ENCODE results near the gene MYO18B.

Gene MYO18B

DNA sequence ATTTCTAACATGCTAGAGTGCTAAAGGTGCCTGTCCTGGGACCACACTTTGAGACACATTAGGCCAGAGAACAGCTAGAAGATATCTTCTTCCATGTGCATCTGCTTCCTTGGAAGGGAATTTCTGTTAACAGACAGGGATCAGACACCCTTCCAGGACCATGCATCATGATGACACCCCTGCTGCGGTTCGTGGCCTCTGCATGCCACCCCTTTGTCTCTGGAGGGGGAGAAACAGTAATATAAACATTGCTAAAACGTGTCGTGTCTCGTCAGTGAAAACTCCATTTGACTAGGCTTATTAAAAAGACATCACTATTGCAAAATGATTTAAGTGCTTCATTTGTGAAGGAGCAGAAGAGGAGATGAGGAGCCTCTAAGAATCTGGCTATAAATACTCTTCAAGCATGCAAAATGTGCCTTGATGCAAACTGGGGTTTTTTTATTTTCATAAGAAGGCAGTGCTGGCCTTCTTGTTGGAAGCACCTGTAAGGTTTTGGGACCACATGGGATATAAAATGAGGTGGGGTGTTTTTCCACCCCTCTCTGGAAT lies 141.6 kb downstream of the MYO18B start:
- TF ChIP-seq, protein P1, sequence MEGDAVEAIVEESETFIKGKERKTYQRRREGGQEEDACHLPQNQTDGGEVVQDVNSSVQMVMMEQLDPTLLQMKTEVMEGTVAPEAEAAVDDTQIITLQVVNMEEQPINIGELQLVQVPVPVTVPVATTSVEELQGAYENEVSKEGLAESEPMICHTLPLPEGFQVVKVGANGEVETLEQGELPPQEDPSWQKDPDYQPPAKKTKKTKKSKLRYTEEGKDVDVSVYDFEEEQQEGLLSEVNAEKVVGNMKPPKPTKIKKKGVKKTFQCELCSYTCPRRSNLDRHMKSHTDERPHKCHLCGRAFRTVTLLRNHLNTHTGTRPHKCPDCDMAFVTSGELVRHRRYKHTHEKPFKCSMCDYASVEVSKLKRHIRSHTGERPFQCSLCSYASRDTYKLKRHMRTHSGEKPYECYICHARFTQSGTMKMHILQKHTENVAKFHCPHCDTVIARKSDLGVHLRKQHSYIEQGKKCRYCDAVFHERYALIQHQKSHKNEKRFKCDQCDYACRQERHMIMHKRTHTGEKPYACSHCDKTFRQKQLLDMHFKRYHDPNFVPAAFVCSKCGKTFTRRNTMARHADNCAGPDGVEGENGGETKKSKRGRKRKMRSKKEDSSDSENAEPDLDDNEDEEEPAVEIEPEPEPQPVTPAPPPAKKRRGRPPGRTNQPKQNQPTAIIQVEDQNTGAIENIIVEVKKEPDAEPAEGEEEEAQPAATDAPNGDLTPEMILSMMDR (IDR thresholded peaks at IDR 0.05; ENCODE audit: low read length, missing control alignments) = no peak
- DNase-seq (ENCODE audit: low read depth) = no peak
- no peak overlapping the region for H3K4me3 ChIP-seq (replicated peaks; ENCODE audit: low read depth, low read length)

DNA sequence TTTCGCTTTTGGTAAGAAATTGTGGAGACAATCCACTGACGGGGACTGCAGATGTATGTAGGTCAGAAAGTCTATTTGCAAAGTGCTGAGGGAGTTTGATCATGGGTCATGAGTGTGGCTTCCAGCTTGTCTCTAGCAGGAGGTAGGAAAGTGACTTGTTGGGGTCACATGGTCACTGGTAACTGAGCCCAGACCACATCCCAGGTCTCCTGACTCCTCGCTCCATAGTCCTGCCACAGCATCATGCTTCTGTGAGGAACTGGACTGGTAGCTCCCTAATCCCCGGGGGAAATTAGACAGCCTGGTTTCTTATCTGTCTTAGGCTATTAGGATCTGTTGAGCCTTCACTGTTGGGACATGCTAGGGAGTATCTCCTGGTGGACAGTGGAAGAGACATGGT lies 142.1 kb downstream of the MYO18B start:
- H3K4me3 ChIP-seq (replicated peaks; ENCODE audit: low read depth, low read length) = no peak overlapping the region
- no peak for DNase-seq (ENCODE audit: low read depth)
- TF ChIP-seq, protein P1 (IDR thresholded peaks at IDR 0.05; ENCODE audit: low read length, missing control alignments) = no peak

- DNase-seq (ENCODE audit: low read depth) = no peak
- TF ChIP-seq, protein P1 (IDR thresholded peaks at IDR 0.05; ENCODE audit: low read length, missing control alignments) = no peak
- H3K4me3 ChIP-seq (replicated peaks; ENCODE audit: low read depth, low read length) = no peak overlapping the region
Observed at GRCh38 chr22:25888399-25889054, 146.5 kb downstream of the MYO18B start.

DNA sequence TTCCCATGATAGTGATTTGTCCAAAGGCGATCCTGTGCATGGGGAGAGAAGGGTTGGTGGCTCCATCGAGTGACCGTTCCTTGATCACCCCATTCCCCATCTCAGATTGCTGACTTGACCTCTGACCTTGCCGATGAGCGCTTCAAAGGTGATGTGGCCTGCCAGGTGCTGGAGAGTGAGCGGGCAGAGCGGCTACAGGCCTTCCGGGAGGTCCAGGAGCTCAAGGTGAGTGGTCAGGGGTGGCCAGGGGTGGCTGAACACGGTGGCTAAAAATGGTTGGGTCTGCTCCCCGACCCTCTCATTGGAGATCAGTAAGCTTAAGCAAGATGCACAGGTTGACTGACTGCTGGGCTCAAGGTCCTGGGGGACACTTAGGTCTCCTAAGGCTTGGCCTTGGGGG lies 148.7 kb downstream of the MYO18B start:
- TF ChIP-seq, protein P1 (IDR thresholded peaks at IDR 0.05; ENCODE audit: low read length, missing control alignments) = no peak
- no peak overlapping the region for H3K4me3 ChIP-seq (replicated peaks; ENCODE audit: low read depth, low read length)
- no peak for DNase-seq (ENCODE audit: low read depth)

- no peak overlapping the region for H3K4me3 ChIP-seq (replicated peaks; ENCODE audit: low read depth, low read length)
- no peak for DNase-seq (ENCODE audit: low read depth)
- TF ChIP-seq, protein P1 (IDR thresholded peaks at IDR 0.05; ENCODE audit: low read length, missing control alignments) = no peak
Observed at GRCh38 chr22:25892678-25893077, 150.7 kb downstream of the MYO18B start.

DNA sequence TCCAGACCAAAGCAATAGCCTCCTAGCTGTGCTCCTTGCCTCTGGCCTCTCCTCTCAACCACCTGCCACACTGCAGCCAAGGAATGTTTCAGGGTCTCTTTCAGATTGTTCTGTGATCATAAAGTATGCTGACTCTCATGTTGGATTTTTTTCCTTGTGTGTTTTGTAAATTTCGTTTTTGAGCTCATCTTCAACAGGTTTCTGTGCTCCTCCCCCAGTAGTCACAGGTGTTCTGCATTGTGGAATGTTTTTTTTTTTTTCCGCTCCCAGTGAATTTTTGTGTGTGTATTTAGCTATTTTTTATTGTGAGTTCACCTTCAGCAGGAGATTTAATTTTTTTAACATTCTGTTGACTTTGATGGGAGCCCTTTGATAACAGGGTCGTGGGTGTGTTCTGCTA lies 153.7 kb downstream of the MYO18B start:
- no peak overlapping the region for H3K4me3 ChIP-seq (replicated peaks; ENCODE audit: low read depth, low read length)
- TF ChIP-seq, protein P1 (IDR thresholded peaks at IDR 0.05; ENCODE audit: low read length, missing control alignments) = no peak
- DNase-seq (ENCODE audit: low read depth) = no peak

- no peak for DNase-seq (ENCODE audit: low read depth)
Observed at GRCh38 chr22:25896098-25896497, 154.1 kb downstream of the MYO18B start.

More at GRCh38 chr22:25896098-25896497, 154.1 kb downstream of the MYO18B start:
- TF ChIP-seq, protein P1 (IDR thresholded peaks at IDR 0.05; ENCODE audit: low read length, missing control alignments) = no peak
- no peak overlapping the region for H3K4me3 ChIP-seq (replicated peaks; ENCODE audit: low read depth, low read length)

All from fibroblast of pulmonary artery (primary cell).